HPDE6-E6E7 (cell line): ENCODE results near the gene PARP4.
"Not testable (repeated sequence)": the region's sequence is repeated elsewhere in the genome, so short reads cannot be mapped to it uniquely, and the experiment has no call there.

Experiments
- DNase-seq: peaks from one replicate; pipeline ENCODE4 v3.0.0; 2011; ENCODE audit warnings: missing footprints; ENCODE audit errors: extremely low spot score

PARP4 gene

GRCh38 chr13:24505756-24506155, 6.8 kb downstream of the PARP4 start:
- no peak for DNase-seq

GRCh38 chr13:24505256-24505655, 7.3 kb downstream of the PARP4 start:
- DNase-seq = no peak

- DNase-seq = no peak
Measured at GRCh38 chr13:24503379-24503696, 9.2 kb downstream of the PARP4 start.

- no peak for DNase-seq
Measured at GRCh38 chr13:24502533-24503378, 9.8 kb downstream of the PARP4 start.

GRCh38 chr13:24500977-24501376, 11.6 kb downstream of the PARP4 start:
- no peak for DNase-seq

- DNase-seq = no peak
Measured at GRCh38 chr13:24497742-24498141, 14.8 kb downstream of the PARP4 start.

GRCh38 chr13:24496295-24496694, 16.3 kb downstream of the PARP4 start:
- not testable (repeated sequence) for DNase-seq

- DNase-seq = no peak
Measured at GRCh38 chr13:24495151-24495729, 17.3 kb downstream of the PARP4 start.

- no peak for DNase-seq
Measured at GRCh38 chr13:24493356-24493755, 19.2 kb downstream of the PARP4 start.

- DNase-seq = no peak
Measured at GRCh38 chr13:24491845-24492244, 20.7 kb downstream of the PARP4 start.

GRCh38 chr13:24489721-24490120, 22.9 kb downstream of the PARP4 start:
- DNase-seq = no peak

- not testable (repeated sequence) for DNase-seq
Measured at GRCh38 chr13:24488092-24488491, 24.5 kb downstream of the PARP4 start.

- DNase-seq = not testable (repeated sequence)
Measured at GRCh38 chr13:24486017-24486657, 26.4 kb downstream of the PARP4 start.

- DNase-seq = no peak
Measured at GRCh38 chr13:24473686-24474085, 38.9 kb downstream of the PARP4 start.

- not testable (repeated sequence) for DNase-seq
Measured at GRCh38 chr13:24472129-24472528, 40.4 kb downstream of the PARP4 start.

GRCh38 chr13:24463078-24463477, 49.5 kb downstream of the PARP4 start:
- no peak for DNase-seq

GRCh38 chr13:24460256-24460655, 52.3 kb downstream of the PARP4 start:
- DNase-seq = no peak

GRCh38 chr13:24459726-24460125, 52.9 kb downstream of the PARP4 start:
- DNase-seq = no peak

- no peak for DNase-seq
Measured at GRCh38 chr13:24459234-24459633, 53.3 kb downstream of the PARP4 start.

- DNase-seq = no peak
Measured at GRCh38 chr13:24458736-24459135, 53.8 kb downstream of the PARP4 start.

- no peak for DNase-seq
Measured at GRCh38 chr13:24456396-24456795, 56.2 kb downstream of the PARP4 start.

- DNase-seq = no peak
Measured at GRCh38 chr13:24454056-24454455, 58.5 kb downstream of the PARP4 start.

GRCh38 chr13:24452044-24452443, 60.5 kb downstream of the PARP4 start:
- DNase-seq = no peak
